ENCODE measurements around the gene DNALI1. TPM values are rescaled to one million over a fixed set of nuclear protein-coding genes. Genes with fewer than 3 reads are reported as not detected.
A peak's percentile ranks its signal among the peaks of the same experiment; 100 is the strongest.
"Not testable (repeated sequence)": the region's sequence is repeated elsewhere in the genome, so short reads cannot be mapped to it uniquely, and the experiment has no call there.

Gene DNALI1
- total and polyA plus RNA-seq, 10 of the 15 experiments (the other 5 are each of a cell fraction or from before 2014, with no cell fraction given) = 0.03 to 0.13 (median 0.05) TPM; not detected in 7

- in situ Hi-C loops (cut with MboI) (no loop called here), intact Hi-C loops (cut with micrococcal nuclease; ENCODE audit: unreplicated experiment) (no loop called here)
- no peak overlapping the region for H3K9ac ChIP-seq (ENCODE audit: control insufficient read depth, insufficient read depth, low read length)
- no peaks in the 10 kb centered on the region for H3K79me2 ChIP-seq (ENCODE audit: control insufficient read depth, insufficient read depth, low read length)
- no peak overlapping the region for H3K4me2 ChIP-seq (ENCODE audit: control insufficient read depth, insufficient read depth)
- ChIA-PET SMC1A (ENCODE audit: uncharacterized antibody, unreplicated experiment) (no interaction called here), CTCF (interaction anchor here (1.3 kb wide), 1 partner anchor 145 kb away, joined by 4 read pairs; no protein-coding TSS in a partner anchor), POLR2A (no interaction called here), RAD21 (ENCODE audit: unreplicated experiment) (no interaction called here)
- 50% methylated on average over 2 of the region's 2 CpGs for WGBS (ENCODE audit: insufficient coverage, insufficient replicate concordance, low lambda C conversion rate, missing lambda C conversion rate)
- BruUV-seq (replicated peaks) = TSS peak; percentile 42
- FAIRE-seq (no peak), DNase-seq (ENCODE audit: low read depth, low spot score) (no peak), ATAC-seq (no peak)
- H3K27me3 ChIP-seq (replicated peaks in 1 of 2; ENCODE audit: control insufficient read depth in 2 of 2, insufficient read depth in 2 of 2, low read length in 1 of 2) = no peaks in the 10 kb centered on the region
- TF ChIP-seq MEF2B (IDR thresholded peaks at IDR 0.05; ENCODE audit: partially characterized antibody, poor library complexity, severe bottlenecking) (no peak), GATAD2B (conservative IDR thresholded peaks at IDR 0.05; ENCODE audit: low read depth) (no peak), ZNF384 (IDR thresholded peaks at IDR 0.05; ENCODE audit: borderline replicate concordance, low read depth, low read length) (no peak)
- peaks cover 1 to 25% of the 10 kb centered on the region in 2 experiments for H3K36me3 ChIP-seq (ENCODE audit: control insufficient read depth in 2 of 2, insufficient read depth in 2 of 2, low read length in 1 of 2)
- no peak overlapping the region for H3K27ac ChIP-seq (ENCODE audit: control insufficient read depth, insufficient read depth)
- no peak overlapping the region for H2AFZ ChIP-seq (ENCODE audit: control insufficient read depth, low read depth, low read length)
- no peaks in the 10 kb centered on the region for H3K9me3 ChIP-seq (replicated peaks; ENCODE audit: control insufficient read depth, insufficient read depth, low read length)
- no peaks in the 10 kb centered on the region; the same call in 1 of the 2 replicates for H4K20me1 ChIP-seq (ENCODE audit: control insufficient read depth, insufficient read depth)
- no peaks in the 10 kb centered on the region for H3K4me1 ChIP-seq (ENCODE audit: control insufficient read depth, insufficient read depth, low read length)
- no peak overlapping the region for H3K4me3 ChIP-seq
These were observed 19.4 kb upstream of the DNALI1 start for GRCh38 chr1:37537378-37537777.

- RAD21 ChIA-PET (ENCODE audit: unreplicated experiment); H3K27me3 ChIP-seq (replicated peaks in 1 of 2; ENCODE audit: control insufficient read depth in 2 of 2, insufficient read depth in 2 of 2, low read length in 1 of 2); H2AFZ ChIP-seq (ENCODE audit: control insufficient read depth, low read depth, low read length); CTCF ChIA-PET; DNase-seq (ENCODE audit: low read depth, low spot score); H3K9ac ChIP-seq (ENCODE audit: control insufficient read depth, insufficient read depth, low read length); intact Hi-C loops (cut with micrococcal nuclease; ENCODE audit: unreplicated experiment); ATAC-seq; H3K4me1 ChIP-seq (ENCODE audit: control insufficient read depth, insufficient read depth, low read length); H3K4me2 ChIP-seq (ENCODE audit: control insufficient read depth, insufficient read depth); H3K4me3 ChIP-seq; H3K27ac ChIP-seq (ENCODE audit: control insufficient read depth, insufficient read depth); H3K79me2 ChIP-seq (ENCODE audit: control insufficient read depth, insufficient read depth, low read length); H4K20me1 ChIP-seq (ENCODE audit: control insufficient read depth, insufficient read depth); in situ Hi-C loops (cut with MboI); FAIRE-seq; BruUV-seq (replicated peaks); H3K9me3 ChIP-seq (replicated peaks; ENCODE audit: control insufficient read depth, insufficient read depth, low read length): not testable (repeated sequence)
- H3K36me3 ChIP-seq (ENCODE audit: control insufficient read depth in 2 of 2, insufficient read depth in 2 of 2, low read length in 1 of 2) = peaks cover 1 to 28% of the 10 kb centered on the region in 2 experiments
- POLR2A ChIA-PET = interaction anchor here (0.5 to 1.1 kb wide), 2 partner anchors 12 to 43 kb away, joined by 3 to 4 read pairs; no protein-coding TSS in a partner anchor
- WGBS (ENCODE audit: insufficient coverage, insufficient replicate concordance, low lambda C conversion rate, missing lambda C conversion rate) = 94% methylated on average over 10 of the region's 10 CpGs
- SMC1A ChIA-PET (ENCODE audit: uncharacterized antibody, unreplicated experiment) = interaction anchor here (0.7 to 1.1 kb wide), 2 partner anchors 25 to 52 kb away, joined by 3 to 4 read pairs; no protein-coding TSS in a partner anchor
These were observed 17.6 kb upstream of the DNALI1 start for GRCh38 chr1:37539154-37539553.
